ENCODE data around the gene SLC9A7.

GRCh38 chrX:46587753-46588171 lies 171.2 kb downstream of the SLC9A7 start:
- TF ChIP-seq TAF1 (conservative IDR thresholded peaks at IDR 0.05) (no peak), HNF4A (conservative IDR thresholded peaks at IDR 0.05) (no peak), RXRA (IDR thresholded peaks at IDR 0.05) (no peak), HNF4G (IDR thresholded peaks at IDR 0.05) (no peak)
- TF ChIP-seq, protein P1, sequence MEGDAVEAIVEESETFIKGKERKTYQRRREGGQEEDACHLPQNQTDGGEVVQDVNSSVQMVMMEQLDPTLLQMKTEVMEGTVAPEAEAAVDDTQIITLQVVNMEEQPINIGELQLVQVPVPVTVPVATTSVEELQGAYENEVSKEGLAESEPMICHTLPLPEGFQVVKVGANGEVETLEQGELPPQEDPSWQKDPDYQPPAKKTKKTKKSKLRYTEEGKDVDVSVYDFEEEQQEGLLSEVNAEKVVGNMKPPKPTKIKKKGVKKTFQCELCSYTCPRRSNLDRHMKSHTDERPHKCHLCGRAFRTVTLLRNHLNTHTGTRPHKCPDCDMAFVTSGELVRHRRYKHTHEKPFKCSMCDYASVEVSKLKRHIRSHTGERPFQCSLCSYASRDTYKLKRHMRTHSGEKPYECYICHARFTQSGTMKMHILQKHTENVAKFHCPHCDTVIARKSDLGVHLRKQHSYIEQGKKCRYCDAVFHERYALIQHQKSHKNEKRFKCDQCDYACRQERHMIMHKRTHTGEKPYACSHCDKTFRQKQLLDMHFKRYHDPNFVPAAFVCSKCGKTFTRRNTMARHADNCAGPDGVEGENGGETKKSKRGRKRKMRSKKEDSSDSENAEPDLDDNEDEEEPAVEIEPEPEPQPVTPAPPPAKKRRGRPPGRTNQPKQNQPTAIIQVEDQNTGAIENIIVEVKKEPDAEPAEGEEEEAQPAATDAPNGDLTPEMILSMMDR (IDR thresholded peaks at IDR 0.05; ENCODE audit: low read depth, low read length, missing input control) = no peak
- TF ChIP-seq, protein P2, sequence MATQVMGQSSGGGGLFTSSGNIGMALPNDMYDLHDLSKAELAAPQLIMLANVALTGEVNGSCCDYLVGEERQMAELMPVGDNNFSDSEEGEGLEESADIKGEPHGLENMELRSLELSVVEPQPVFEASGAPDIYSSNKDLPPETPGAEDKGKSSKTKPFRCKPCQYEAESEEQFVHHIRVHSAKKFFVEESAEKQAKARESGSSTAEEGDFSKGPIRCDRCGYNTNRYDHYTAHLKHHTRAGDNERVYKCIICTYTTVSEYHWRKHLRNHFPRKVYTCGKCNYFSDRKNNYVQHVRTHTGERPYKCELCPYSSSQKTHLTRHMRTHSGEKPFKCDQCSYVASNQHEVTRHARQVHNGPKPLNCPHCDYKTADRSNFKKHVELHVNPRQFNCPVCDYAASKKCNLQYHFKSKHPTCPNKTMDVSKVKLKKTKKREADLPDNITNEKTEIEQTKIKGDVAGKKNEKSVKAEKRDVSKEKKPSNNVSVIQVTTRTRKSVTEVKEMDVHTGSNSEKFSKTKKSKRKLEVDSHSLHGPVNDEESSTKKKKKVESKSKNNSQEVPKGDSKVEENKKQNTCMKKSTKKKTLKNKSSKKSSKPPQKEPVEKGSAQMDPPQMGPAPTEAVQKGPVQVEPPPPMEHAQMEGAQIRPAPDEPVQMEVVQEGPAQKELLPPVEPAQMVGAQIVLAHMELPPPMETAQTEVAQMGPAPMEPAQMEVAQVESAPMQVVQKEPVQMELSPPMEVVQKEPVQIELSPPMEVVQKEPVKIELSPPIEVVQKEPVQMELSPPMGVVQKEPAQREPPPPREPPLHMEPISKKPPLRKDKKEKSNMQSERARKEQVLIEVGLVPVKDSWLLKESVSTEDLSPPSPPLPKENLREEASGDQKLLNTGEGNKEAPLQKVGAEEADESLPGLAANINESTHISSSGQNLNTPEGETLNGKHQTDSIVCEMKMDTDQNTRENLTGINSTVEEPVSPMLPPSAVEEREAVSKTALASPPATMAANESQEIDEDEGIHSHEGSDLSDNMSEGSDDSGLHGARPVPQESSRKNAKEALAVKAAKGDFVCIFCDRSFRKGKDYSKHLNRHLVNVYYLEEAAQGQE (IDR thresholded peaks at IDR 0.05) = no peak
- TF ChIP-seq, protein P3, sequence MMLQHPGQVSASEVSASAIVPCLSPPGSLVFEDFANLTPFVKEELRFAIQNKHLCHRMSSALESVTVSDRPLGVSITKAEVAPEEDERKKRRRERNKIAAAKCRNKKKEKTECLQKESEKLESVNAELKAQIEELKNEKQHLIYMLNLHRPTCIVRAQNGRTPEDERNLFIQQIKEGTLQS (IDR thresholded peaks at IDR 0.05) = no peak
